ENCODE measurements around the gene NEDD4L.

Gene NEDD4L

GRCh38 chr18:58290116-58290695 is 246.2 kb downstream of the NEDD4L start:
- DNase-seq (ENCODE audit: low spot score), result no peak

DNA sequence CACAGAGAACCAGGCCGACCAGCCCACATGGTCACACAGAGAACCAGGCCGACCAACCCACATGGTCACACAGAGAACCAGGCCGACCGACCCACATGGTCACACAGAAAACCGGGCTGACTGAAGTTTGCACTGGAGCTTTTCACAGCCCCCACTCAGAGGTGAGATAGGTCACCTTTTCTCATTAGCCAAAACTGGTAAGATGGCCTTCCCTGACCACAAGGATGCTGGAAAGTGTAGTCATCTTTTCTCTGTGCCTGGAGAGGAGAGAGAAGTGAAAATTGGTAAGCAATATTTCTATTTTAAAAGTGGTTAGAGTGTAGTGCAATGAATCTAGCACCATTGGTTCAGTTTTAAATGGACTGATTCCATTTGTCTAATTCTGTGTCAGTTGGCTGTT is 247.1 kb downstream of the NEDD4L start:
- no peak for DNase-seq (ENCODE audit: low spot score)

DNA sequence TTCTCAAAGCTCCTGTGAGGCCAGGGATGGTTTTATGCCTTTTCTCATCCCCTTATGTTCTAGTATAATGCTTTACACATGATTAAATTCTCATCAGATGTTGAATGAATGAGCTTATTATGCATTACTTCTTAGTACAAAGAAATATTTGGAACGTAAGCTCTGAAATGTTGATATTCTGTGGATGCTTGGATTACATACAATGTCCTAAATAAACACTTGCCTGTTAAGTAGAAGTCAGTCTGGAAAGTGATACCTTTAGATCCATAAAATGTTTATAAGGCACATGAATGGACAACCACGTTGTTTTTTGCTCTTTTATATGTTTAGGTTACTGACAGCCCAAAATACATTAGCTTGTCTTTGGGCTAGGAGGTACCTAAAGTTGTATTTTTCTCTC is 248.6 kb downstream of the NEDD4L start:
- no peak for DNase-seq (ENCODE audit: low spot score)

DNA sequence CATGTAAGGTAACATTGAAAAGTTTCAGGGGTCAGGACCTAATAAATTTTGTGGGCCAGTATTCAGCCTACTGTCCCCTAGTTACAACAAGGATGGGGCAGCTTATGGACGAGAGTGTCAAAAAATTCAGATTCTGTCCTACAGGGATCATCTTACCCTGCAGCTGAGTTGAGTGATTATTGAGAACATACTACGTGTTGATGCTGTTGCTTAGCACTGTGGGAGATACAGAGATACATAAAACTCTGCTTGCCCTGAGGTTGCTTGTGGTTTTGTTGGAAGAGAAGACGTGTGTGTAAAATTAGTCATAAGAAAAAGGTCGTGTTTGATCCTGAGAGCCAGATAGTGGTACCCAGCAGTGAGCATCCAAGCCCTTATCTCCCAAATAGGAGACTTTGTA is 253.2 kb downstream of the NEDD4L start:
- no peak for DNase-seq (ENCODE audit: low spot score)

GRCh38 chr18:58298251-58299134 is 254.5 kb downstream of the NEDD4L start:
- no peak for DNase-seq (ENCODE audit: low spot score)

GRCh38 chr18:58299135-58299473 is 255.1 kb downstream of the NEDD4L start:
- DNase-seq (ENCODE audit: low spot score), result no peak

DNA sequence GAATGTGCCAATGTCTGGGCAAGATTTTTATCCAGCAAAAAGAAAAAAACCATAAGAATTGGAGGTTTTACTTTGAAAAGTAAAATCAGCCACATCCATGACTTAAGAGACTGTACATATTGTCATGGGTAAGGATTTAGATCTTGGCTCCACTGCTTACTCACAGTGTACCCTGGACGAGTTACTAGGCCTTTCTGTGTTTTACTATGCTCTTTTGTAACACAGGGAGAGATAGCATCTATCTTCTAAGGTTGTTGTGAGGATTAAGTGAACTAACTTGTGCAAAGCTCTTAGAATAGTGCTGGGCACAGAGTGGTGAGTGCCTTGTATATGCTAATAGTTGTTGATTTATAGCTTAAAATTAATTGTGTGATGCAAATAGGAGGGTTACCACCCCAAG is 255.9 kb downstream of the NEDD4L start:
- DNase-seq (ENCODE audit: low spot score), result no peak

DNA sequence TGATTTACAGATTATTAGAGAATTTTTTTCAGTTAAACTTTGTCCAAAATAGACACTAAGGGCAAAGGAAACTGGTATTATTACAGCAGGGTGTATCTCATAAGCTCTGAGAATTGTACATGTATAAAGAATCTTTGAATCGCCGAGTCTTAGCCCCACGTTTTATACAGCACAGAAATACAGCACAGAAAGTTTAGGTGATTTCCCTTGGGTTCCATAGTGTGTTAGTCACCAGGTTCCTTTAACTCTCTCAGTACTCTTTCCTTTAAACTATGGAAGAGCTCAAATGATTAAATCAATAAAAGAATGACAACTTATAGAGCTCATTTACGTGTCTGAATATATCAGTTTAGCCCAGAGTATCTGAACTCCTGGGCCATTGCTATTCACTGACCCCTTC is 256.8 kb downstream of the NEDD4L start:
- no peak for DNase-seq (ENCODE audit: low spot score)

GRCh38 chr18:58302811-58303210 is 258.8 kb downstream of the NEDD4L start:
- no peak for DNase-seq (ENCODE audit: low spot score)

- DNase-seq (ENCODE audit: low spot score), result peak; percentile 26
Observed at GRCh38 chr18:58303363-58303762, 259.3 kb downstream of the NEDD4L start.

GRCh38 chr18:58305792-58306191 is 261.8 kb downstream of the NEDD4L start:
- no peak for DNase-seq (ENCODE audit: low spot score)

DNA sequence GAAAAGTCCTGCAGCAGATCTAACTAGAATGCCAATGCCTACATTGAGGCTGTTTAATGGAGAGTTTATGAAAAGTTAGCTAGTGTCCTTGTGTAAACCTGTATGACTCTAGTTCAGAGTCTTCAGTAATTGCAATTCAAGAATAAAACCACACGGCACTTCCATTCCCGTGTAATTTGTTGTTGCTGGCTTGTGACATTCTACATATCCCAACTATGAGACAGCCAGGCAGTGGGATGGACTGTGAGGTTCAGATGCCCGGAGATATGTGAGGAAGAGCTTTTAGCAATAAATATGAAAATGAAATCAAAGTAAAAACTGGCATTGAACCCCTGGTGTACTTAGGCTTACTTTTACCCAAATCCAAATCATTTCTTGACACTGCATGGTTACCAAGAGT is 263.4 kb downstream of the NEDD4L start:
- no peak for DNase-seq (ENCODE audit: low spot score)

DNA sequence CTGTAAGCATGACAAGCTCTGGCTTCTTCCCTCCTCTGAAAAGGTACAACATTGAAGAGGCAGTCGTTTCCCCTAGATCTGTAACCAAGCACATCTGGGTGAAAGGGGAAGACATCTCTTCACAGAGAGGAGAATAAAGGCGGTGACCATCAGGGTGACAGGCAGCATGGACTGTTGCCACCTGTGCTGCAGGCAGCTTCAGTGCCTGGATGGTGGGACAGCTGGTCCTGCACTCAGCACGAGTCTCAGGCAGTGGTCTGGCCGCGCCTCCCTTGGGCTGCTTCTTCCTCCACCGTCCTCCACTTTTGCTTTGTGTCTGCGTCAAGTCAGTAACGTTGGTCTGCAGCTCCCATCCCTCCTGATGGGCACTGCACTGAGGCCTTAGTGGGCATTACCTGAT is 264.4 kb downstream of the NEDD4L start:
- no peak for DNase-seq (ENCODE audit: low spot score)

DNA sequence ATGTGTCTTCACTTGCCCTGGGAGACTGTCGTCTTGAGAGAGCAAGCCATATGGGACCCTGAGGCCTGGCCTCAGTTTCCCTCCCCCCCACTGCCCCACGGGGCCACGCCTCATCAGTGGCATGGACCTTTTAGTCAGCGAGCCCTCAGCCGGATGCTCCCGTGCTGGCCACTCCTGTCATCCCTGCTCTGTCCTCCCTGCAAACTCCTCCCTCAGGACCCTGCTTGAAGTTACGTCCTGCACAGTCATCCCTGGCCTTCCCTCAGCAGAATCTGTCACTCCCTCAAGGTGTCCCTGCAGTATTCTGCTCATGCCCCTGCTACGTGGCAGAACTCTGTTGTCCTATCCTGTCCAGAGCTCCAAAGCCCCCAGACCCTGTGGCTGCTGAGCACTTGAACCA is 265.1 kb downstream of the NEDD4L start:
- no peak for DNase-seq (ENCODE audit: low spot score)

DNA sequence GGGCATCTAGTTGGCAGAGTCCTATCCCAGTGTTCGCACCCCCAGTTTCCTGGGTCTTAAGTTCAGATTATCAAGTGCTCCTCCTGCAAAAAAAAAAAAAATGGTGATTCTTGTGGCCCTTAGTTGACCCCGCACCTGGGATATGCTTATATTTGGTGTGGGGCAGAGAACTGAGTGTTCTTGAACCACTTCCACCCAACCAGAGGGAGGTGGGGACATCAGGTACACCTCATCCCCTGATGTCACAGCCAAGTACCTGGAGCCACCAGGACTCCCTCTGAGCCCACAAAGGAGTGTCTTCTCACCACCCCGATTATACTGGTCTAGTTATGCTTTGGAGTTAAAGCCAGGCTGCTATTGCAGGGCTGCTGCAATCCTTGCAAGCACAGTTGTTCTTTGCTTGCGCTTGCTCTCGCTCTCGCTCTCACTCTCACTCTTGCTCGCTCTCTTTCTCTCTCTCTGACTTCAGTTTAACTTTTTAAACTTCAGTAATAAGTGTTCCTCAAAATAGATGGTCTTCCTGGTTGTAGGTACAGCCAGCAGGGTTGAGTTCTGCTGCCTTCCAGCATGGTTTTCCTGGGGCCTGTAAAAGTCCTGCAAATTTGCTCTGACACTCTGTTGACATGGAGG is 265.7 kb downstream of the NEDD4L start:
- no peak for DNase-seq (ENCODE audit: low spot score)

GRCh38 chr18:58310517-58310916 is 266.5 kb downstream of the NEDD4L start:
- DNase-seq (ENCODE audit: low spot score), result peak; percentile 50

DNA sequence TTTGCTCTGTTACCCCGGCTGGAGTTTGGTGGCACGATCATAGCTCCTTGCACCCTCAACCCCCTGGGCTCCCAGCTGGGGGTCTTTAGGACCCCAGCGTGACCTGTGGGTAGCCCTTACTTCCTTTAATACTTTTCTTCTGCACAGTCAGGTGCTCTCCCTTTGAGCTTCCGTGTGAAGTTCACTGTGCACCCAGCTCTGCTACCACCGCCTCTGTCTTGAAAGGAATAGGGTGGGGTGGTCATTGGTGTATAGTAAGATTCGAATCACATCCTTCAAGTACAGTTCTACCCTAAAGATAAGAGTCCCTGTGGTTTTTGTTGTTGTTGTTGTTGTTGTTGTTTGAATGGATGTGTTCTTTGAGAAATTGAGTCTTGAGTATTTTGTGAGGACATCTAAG is 267.4 kb downstream of the NEDD4L start:
- no peak for DNase-seq (ENCODE audit: low spot score)

GRCh38 chr18:58313491-58314032 is 269.5 kb downstream of the NEDD4L start:
- no peak for DNase-seq (ENCODE audit: low spot score)

DNA sequence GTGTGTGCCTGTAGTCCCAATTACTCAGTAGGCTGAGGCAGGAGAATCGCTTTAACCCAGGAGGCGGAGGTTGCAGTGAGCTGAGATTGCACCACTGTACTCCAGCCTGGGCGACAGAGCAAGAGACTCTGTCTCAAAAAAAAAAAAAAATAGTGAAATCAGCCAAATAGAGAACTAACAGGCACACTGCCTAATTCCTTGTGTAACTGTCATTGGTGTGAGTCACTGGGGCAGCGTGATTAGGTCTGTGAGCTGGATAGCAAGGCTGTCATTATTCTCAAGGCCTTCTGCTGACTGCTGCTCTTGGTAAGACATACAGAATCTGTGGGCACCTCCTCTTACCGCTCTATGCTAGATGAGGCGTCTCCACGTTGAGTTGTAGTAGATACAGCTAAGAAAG is 270.3 kb downstream of the NEDD4L start:
- DNase-seq (ENCODE audit: low spot score), result no peak

DNA sequence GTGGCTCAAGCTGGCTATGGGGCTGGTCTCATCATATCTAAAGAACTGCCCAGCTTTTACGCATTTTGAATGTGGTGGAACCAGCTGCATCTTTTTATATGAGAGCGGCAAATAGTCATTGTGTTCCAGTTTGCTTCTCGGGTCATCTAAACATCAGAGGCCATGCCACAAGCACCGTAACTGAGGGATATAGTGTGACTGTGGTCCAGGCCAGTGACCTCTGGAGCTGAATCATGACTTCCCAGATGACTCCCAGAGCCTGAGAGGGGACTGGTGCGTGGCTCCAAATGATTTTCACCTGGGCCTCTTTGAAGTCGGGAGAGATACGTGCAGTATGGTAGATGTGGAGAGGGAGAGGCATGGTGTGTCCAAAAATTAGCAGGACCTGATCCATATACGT is 271.0 kb downstream of the NEDD4L start:
- DNase-seq (ENCODE audit: low spot score), result no peak

- DNase-seq (ENCODE audit: low spot score), result no peak
Observed at GRCh38 chr18:58315739-58316215, 271.8 kb downstream of the NEDD4L start.

DNA sequence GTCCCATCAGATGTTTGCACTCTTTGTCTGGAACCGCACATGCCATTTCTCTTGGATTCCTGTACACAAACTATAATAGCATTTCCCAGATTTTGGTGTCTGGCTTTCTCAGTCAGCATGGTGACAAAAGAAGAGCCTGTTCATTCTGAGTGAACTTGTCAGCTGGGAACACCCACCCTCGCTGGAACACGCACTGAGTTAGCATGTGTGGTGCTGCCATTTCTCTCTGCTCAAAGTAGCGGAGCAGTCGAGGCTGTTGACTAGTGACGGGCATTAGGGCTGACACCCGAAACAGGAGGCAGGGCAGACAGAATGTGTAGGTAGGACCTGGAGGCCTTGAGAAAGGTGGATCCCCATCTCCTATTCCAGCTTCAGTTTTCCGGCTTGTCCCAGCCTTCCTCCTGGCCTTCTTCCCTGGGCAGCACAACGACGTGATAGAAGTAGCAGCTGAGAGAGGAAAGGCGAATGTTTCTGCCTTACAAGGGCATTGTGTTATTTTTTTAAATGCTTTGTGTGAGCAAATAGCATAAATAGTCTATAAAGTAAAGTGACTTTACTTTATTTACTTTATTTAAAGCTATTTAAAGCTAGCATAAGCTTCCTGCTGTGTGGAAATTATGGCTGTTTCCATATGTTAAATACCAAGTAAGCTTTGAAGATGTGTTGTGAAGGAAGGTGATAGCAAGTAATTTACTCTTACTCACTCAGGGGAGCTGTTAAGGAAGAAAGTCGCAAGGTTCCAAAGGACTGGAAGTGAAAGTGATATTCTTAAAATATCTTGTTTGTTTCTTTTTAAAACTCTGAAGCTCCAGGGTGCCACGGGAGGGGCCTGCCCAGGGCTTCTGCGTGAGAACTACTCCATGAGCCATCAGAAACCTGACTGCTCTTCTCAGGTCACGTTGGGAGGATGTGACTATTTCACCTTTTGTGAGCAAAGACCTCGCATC is 272.6 kb downstream of the NEDD4L start:
- DNase-seq (ENCODE audit: low spot score), result no peak
